Measurements from ENCODE around the gene ADCK1. TPM values are rescaled to one million over a fixed set of nuclear protein-coding genes. Genes with fewer than 3 reads are reported as not detected.

ADCK1 gene
- total RNA-seq, 1 donor from 2014 or later, result 5.2 TPM

- no peaks in the 10 kb centered on the region for H3K36me3 ChIP-seq (ENCODE audit: control insufficient read depth in 3 of 3, insufficient read depth in 3 of 3, low read length in 3 of 3)
- H3K4me1 ChIP-seq (ENCODE audit: control insufficient read depth in 3 of 3, insufficient read depth in 3 of 3, low read length in 3 of 3), result peaks cover 6 to 8% (median 6%) of the 10 kb centered on the region in 3 donors
- no peak overlapping the region for H3K9ac ChIP-seq (ENCODE audit: low read depth in 1 of 3, low read length in 3 of 3)
- peaks cover 9 to 13% (median 13%) of the 10 kb centered on the region in 3 donors for H3K27me3 ChIP-seq (ENCODE audit: control insufficient read depth in 3 of 3, insufficient read depth in 3 of 3, low read length in 3 of 3)
- no peak overlapping the region for H3K27ac ChIP-seq (ENCODE audit: low read depth, low read length)
- no peaks in the 10 kb centered on the region for H3K9me3 ChIP-seq (ENCODE audit: control insufficient read depth in 3 of 3, low read length in 3 of 3)
- no peak overlapping the region for H3K4me3 ChIP-seq (ENCODE audit: low read length in 3 of 3)
Observed at GRCh38 chr14:77970646-77971045, 170.7 kb downstream of the ADCK1 start.

GRCh38 chr14:77973246-77973645 is 173.3 kb downstream of the ADCK1 start:
- Histone ChIP-seq H3K4me1 (ENCODE audit: control insufficient read depth in 3 of 3, insufficient read depth in 3 of 3, low read length in 3 of 3) (peaks cover 0 to 5% (median 2%) of the 10 kb centered on the region in 3 donors), H3K36me3 (ENCODE audit: control insufficient read depth in 3 of 3, insufficient read depth in 3 of 3, low read length in 3 of 3) (no peaks in the 10 kb centered on the region), H3K27ac (ENCODE audit: low read depth, low read length) (no peak overlapping the region)

GRCh38 chr14:77976591-77976990 is 176.7 kb downstream of the ADCK1 start:
- H3K9me3 ChIP-seq (ENCODE audit: control insufficient read depth in 3 of 3, low read length in 3 of 3), result no peaks in the 10 kb centered on the region
- no peak overlapping the region for H3K4me3 ChIP-seq (ENCODE audit: low read length in 3 of 3)
- H3K4me1 ChIP-seq (ENCODE audit: control insufficient read depth in 3 of 3, insufficient read depth in 3 of 3, low read length in 3 of 3), result peaks cover 0 to 5% (median 4%) of the 10 kb centered on the region in 3 donors
- H3K27me3 ChIP-seq (ENCODE audit: control insufficient read depth in 3 of 3, insufficient read depth in 3 of 3, low read length in 3 of 3), result peaks cover 12 to 27% (median 20%) of the 10 kb centered on the region in 3 donors
- no peaks in the 10 kb centered on the region for H3K36me3 ChIP-seq (ENCODE audit: control insufficient read depth in 3 of 3, insufficient read depth in 3 of 3, low read length in 3 of 3)
- no peak overlapping the region for H3K9ac ChIP-seq (ENCODE audit: low read depth in 1 of 3, low read length in 3 of 3)
- no peak overlapping the region for H3K27ac ChIP-seq (ENCODE audit: low read depth, low read length)

More at GRCh38 chr14:77973246-77973645, 173.3 kb downstream of the ADCK1 start:
- Histone ChIP-seq H3K4me3 (ENCODE audit: low read length in 3 of 3) (no peak overlapping the region), H3K9ac (ENCODE audit: low read depth in 1 of 3, low read length in 3 of 3) (no peak overlapping the region), H3K27me3 (ENCODE audit: control insufficient read depth in 3 of 3, insufficient read depth in 3 of 3, low read length in 3 of 3) (peaks cover 0 to 3% (median 0%) of the 10 kb centered on the region in 3 donors), H3K9me3 (ENCODE audit: control insufficient read depth in 3 of 3, low read length in 3 of 3) (no peaks in the 10 kb centered on the region)

- H3K36me3 ChIP-seq (ENCODE audit: control insufficient read depth in 3 of 3, insufficient read depth in 3 of 3, low read length in 3 of 3), result no peaks in the 10 kb centered on the region
- H3K9me3 ChIP-seq (ENCODE audit: control insufficient read depth in 3 of 3, low read length in 3 of 3), result no peaks in the 10 kb centered on the region
- peaks cover 0 to 5% (median 4%) of the 10 kb centered on the region in 3 donors for H3K4me1 ChIP-seq (ENCODE audit: control insufficient read depth in 3 of 3, insufficient read depth in 3 of 3, low read length in 3 of 3)
- no peak overlapping the region for H3K9ac ChIP-seq (ENCODE audit: low read depth in 1 of 3, low read length in 3 of 3)
- no peak overlapping the region for H3K27ac ChIP-seq (ENCODE audit: low read depth, low read length)
- H3K4me3 ChIP-seq (ENCODE audit: low read length in 3 of 3), result no peak overlapping the region
- peaks cover 12 to 28% (median 20%) of the 10 kb centered on the region in 3 donors for H3K27me3 ChIP-seq (ENCODE audit: control insufficient read depth in 3 of 3, insufficient read depth in 3 of 3, low read length in 3 of 3)
Observed at GRCh38 chr14:77979171-77979570, 179.3 kb downstream of the ADCK1 start.

GRCh38 chr14:77979666-77980351 is 179.9 kb downstream of the ADCK1 start:
- Histone ChIP-seq H3K4me1 (ENCODE audit: control insufficient read depth in 3 of 3, insufficient read depth in 3 of 3, low read length in 3 of 3) (peaks cover 0 to 5% (median 4%) of the 10 kb centered on the region in 3 donors), H3K36me3 (ENCODE audit: control insufficient read depth in 3 of 3, insufficient read depth in 3 of 3, low read length in 3 of 3) (no peaks in the 10 kb centered on the region), H3K27me3 (ENCODE audit: control insufficient read depth in 3 of 3, insufficient read depth in 3 of 3, low read length in 3 of 3) (peaks cover 12 to 28% (median 20%) of the 10 kb centered on the region in 3 donors), H3K27ac (ENCODE audit: low read depth, low read length) (no peak overlapping the region), H3K9ac (ENCODE audit: low read depth in 1 of 3, low read length in 3 of 3) (no peak overlapping the region), H3K9me3 (ENCODE audit: control insufficient read depth in 3 of 3, low read length in 3 of 3) (no peaks in the 10 kb centered on the region), H3K4me3 (ENCODE audit: low read length in 3 of 3) (no peak overlapping the region)

GRCh38 chr14:77980475-77981321 is 180.8 kb downstream of the ADCK1 start:
- no peaks in the 10 kb centered on the region for H3K9me3 ChIP-seq (ENCODE audit: control insufficient read depth in 3 of 3, low read length in 3 of 3)
- H3K36me3 ChIP-seq (ENCODE audit: control insufficient read depth in 3 of 3, insufficient read depth in 3 of 3, low read length in 3 of 3), result no peaks in the 10 kb centered on the region
- peak overlapping the region; percentile 32 to 54 (median 33) for H3K9ac ChIP-seq (ENCODE audit: low read depth in 1 of 3, low read length in 3 of 3)
- H3K4me3 ChIP-seq (ENCODE audit: low read length in 3 of 3), result peak overlapping the region; percentile 30 to 61 (median 51)
- no peak overlapping the region for H3K27ac ChIP-seq (ENCODE audit: low read depth, low read length)
- peaks cover 4 to 9% (median 4%) of the 10 kb centered on the region in 3 donors for H3K4me1 ChIP-seq (ENCODE audit: control insufficient read depth in 3 of 3, insufficient read depth in 3 of 3, low read length in 3 of 3)
- peaks cover 12 to 28% (median 20%) of the 10 kb centered on the region in 3 donors for H3K27me3 ChIP-seq (ENCODE audit: control insufficient read depth in 3 of 3, insufficient read depth in 3 of 3, low read length in 3 of 3)

Small RNA genes lying within 50 kb of the gene (small RNA-seq; reads per million reads assigned to genes)
- gene RF00019, result not detected

Other genes with a start within 250 kb of the ADCK1 start
- gene SPTLC2, start 183.5 kb upstream of the ADCK1 start, total RNA-seq, result 20.4 TPM
- 7.8 TPM for gene ALKBH1, start 92.1 kb upstream of the ADCK1 start, total RNA-seq
- 102 TPM for gene SLIRP, start 92.0 kb upstream of the ADCK1 start, total RNA-seq
- gene SNW1, start 39.0 kb upstream of the ADCK1 start, total RNA-seq, result 40.7 TPM

Data from skeletal muscle tissue (tissue), 5 donors.